Neural progenitor cell (in vitro differentiated cells): ENCODE data around the gene JADE2.

Experiments used
- CTCF ChIP-seq: fragments of 200-600 bp; sonication (generic); IDR thresholded peaks from 2 replicates; pipeline ENCODE4 v1.5.1; 2017; ENCODE audit warnings: antibody characterized with exemption, mild to moderate bottlenecking
- EZH2 ChIP-seq: fragments of 200-600 bp; sonication (generic); IDR thresholded peaks from 2 replicates; pipeline ENCODE4 v1.6.1; 2017; ENCODE audit warnings: antibody characterized with exemption, mild to moderate bottlenecking, moderate library complexity
- EZH2phosphoT487 ChIP-seq: fragments of 200-600 bp; sonication (generic); IDR thresholded peaks from 2 replicates; pipeline ENCODE4 v1.6.1; 2017; ENCODE audit warnings: antibody characterized with exemption

GRCh38 chr5:134606726-134607125 lies 81.3 kb downstream of the JADE2 start:
- TF ChIP-seq CTCF (no peak), EZH2phosphoT487 (no peak), EZH2 (no peak)
